HEK293T (cell line): ENCODE measurements around the gene RGS16.

ENCODE experiments used
- ARNT ChIP-seq: fragments of 450-650 bp; IDR thresholded peaks from 2 replicates; pipeline ENCODE4 v1.6.1; 2017; ENCODE audit warnings: mild to moderate bottlenecking
- BHLHE40 ChIP-seq: fragments of 450-650 bp; IDR thresholded peaks from 2 replicates; pipeline ENCODE4 v1.6.1; 2016; ENCODE audit warnings: mild to moderate bottlenecking, moderate library complexity, borderline replicate concordance
- CTBP1 ChIP-seq: fragments of 450-650 bp; IDR thresholded peaks from 2 replicates; pipeline ENCODE4 v1.6.1; 2016; ENCODE audit warnings: borderline replicate concordance
- ELF4 ChIP-seq: fragments of 450-650 bp; IDR thresholded peaks from 2 replicates; pipeline ENCODE4 v1.6.1; 2017; ENCODE audit warnings: antibody characterized with exemption
- FOXA1 ChIP-seq: fragments of 450-650 bp; IDR thresholded peaks from 2 replicates; pipeline ENCODE4 v1.6.1; 2016; ENCODE audit warnings: mild to moderate bottlenecking
- FOXK2 ChIP-seq: fragments of 450-650 bp; IDR thresholded peaks from 2 replicates; pipeline ENCODE4 v1.6.1; 2016; ENCODE audit warnings: mild to moderate bottlenecking
- FOXM1 ChIP-seq: fragments of 450-650 bp; IDR thresholded peaks from 2 replicates; pipeline ENCODE4 v1.6.1; 2017; ENCODE audit warnings: mild to moderate bottlenecking, borderline replicate concordance
- HDGF ChIP-seq: fragments of 450-650 bp; IDR thresholded peaks from 2 replicates; pipeline ENCODE4 v1.6.1; 2017; ENCODE audit warnings: antibody characterized with exemption, borderline replicate concordance
- LEF1 ChIP-seq: fragments of 450-650 bp; IDR thresholded peaks from 2 replicates; pipeline ENCODE4 v1.6.1; 2017; ENCODE audit warnings: mild to moderate bottlenecking, borderline replicate concordance
- NFRKB ChIP-seq: fragments of 450-650 bp; IDR thresholded peaks from 2 replicates; pipeline ENCODE4 v1.6.1; 2016; ENCODE audit warnings: mild to moderate bottlenecking, moderate library complexity
- SP1 ChIP-seq: fragments of 450-650 bp; IDR thresholded peaks from 2 replicates; pipeline ENCODE4 v1.6.1; 2017
- SUZ12 ChIP-seq: fragments of 450-650 bp; IDR thresholded peaks from 2 replicates; pipeline ENCODE4 v1.6.1; 2016; ENCODE audit warnings: mild to moderate bottlenecking
- TARDBP ChIP-seq: fragments of 450-650 bp; IDR thresholded peaks from 2 replicates; pipeline ENCODE4 v1.6.1; 2016
- ZNF384 ChIP-seq: fragments of 450-650 bp; IDR thresholded peaks from 2 replicates; pipeline ENCODE4 v1.6.1; 2016

DNA sequence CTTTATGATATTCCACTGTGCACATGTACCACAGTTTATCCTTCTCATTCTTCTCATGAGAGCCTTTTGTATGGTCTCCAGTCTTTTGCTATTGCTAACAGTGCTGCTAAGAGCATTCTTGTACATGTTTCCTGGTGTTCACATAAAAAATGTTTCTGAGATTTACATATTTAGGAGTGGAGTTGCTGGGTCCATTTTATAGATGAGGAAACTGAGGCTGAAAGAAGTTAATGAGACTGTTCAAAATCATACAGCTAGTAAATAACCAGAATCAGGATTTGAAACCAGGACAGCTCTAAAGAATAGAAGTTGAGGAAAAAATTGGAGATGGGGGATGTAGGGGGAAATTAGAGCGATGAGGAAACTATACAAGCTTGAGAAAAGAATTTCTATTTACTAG lies 27.8 kb upstream of the RGS16 start:
- TF ChIP-seq ZNF384 (no peak), FOXM1 (no peak), LEF1 (no peak), ARNT (no peak), ELF4 (no peak), FOXK2 (no peak), HDGF (no peak), NFRKB (no peak), BHLHE40 (no peak), SP1 (no peak), TARDBP (no peak), CTBP1 (no peak), FOXA1 (no peak), SUZ12 (no peak)
